NAMALWA (cell line): Measurements from ENCODE around the gene TMCO4.
"Not testable (repeated sequence)": the region's sequence is repeated elsewhere in the genome, so short reads cannot be mapped to it uniquely, and the experiment has no call there.

Experiments
- DNase-seq: peaks from one replicate; pipeline ENCODE4 v3.0.0-alpha.2; 2015; ENCODE audit warnings: low spot score

TMCO4 gene

DNA sequence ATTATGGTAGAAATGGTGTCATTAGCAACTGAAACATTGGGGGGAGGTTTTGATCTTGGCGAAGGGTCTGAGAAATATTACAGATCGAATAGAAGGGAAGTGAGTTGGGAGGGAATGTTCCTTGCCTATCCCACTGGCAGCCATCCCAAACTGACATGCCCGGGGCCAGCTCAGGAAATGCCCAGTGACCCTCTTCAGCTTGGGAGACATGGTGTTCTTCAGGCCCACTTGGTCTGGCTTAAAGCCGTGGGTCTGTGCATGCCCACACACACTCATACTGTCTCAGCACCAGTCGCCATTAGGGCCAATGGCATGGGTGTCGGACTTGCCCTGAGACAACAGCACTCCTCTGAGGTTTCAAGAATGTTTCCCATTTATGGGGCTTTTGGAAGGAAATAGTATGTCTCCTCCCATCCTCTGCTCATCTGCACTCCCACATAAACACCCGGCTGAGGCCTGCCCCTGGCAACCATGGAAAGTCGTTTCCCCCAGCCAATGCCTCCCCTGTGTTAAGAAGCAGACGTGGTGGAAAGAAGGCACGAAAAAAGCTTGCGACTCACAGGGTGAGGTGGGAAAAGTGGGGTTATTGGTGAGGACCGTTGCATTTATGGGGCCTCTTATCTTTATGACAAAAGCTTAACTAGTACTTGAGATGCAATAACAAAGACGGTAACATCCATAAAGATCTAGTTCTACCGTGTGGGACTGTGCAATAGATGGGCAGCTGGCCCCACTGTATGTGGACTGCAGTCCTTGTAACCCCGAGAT lies 13.3 kb upstream of the TMCO4 start:
- DNase-seq = no peak

DNA sequence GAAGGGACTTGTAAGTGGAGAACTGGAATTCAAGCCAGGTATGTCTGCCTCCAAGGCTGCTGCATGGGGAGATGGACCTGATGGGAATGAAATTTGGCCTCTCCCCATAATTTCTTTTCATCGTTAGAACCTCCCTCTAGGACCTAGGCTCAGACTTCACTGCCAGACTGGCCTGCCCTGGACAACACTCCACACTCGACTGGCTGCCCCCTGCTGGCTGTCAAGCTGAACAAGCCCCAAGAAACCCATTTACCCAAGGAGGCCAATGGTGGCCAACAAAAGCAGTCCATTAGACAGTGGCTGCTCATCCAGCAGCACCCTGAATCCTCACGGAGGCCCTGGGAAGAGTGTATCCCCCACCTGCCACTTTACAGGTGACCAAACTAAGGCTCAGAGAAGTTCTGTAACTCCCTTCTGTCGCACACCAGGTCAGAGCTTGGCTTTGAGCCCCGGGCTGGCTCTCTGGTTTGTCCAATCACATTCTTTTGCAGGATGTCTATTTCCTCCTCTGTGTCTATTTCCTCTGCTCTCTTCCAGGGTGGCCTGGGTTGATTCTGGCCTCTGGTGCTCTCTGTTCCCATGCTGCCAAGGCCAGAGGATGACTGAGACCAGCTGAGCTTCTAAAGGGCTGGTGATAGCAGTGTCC lies 11.6 kb upstream of the TMCO4 start:
- peak; percentile 45 for DNase-seq

DNA sequence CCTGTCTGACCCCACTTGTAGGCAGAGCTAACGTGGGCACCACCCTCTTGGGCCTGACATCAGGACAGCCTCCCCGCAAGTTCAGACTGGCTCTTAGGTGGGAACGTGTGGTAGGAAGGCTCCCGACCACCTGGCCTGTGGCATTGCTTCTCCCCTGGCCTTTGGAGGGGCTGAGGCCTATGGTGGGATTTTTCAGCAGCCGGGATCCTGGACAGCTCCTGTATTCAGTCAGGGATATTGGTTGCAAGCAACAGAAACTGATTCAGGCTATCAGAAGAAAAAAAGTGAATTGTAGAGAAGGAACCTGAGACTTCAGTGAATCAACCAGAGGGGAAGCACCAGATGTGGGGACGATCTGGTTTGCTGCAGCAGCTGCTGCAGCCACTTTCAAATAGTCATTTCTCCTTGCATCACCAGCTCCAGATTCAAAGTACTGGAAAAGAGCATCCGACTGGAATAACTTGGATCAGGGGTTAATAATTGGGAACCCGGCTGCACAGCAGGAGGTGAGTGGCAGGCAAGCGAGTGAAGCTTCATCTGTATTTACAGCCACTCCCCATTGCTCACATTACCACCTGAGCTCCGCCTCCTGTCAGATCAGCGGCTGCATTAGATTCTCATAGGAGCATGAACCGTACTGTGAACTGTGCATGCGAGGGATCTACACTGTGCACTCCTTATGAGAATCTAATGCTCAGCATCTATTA lies 9.5 kb upstream of the TMCO4 start:
- DNase-seq = no peak

DNA sequence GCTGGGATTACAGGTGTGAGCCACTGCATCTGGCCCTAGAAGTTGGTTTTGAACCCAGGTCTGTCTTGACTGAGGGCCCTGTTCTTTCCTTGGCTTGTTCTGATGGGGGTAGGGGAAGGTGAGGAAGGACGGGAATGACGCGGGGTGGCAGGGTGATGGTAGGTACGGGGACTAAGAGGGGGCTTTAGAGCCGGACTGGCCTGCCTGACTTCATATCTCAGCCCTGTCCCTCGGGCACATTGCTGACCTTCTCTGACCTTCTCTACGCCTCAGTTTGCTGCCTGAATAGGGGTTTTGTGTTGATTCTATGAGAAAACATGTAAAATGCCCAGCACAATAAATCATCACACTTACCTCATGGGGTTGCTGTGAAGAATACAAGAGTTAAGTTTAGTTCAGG lies 8.6 kb upstream of the TMCO4 start:
- DNase-seq = no peak

DNA sequence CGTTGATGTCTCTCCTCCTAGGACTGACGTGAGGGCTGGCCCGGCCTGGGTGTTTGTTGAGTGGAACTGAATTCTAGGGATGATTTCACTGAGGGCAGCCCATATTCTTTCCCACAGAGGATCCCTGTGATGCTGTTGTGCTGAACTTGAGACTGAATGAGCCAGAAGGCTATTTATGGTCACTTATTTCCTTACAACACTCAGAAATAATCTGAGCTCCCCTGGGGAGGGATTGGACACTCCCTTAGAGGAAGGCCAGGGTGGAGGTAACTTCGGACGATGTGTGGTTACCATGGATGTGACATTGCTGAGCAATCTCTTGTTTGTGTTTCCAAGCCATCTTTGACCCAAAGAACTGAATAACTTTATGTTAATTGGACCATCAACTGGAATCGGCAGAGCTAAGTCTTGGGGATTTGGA lies 5.1 kb upstream of the TMCO4 start:
- no peak for DNase-seq

DNA sequence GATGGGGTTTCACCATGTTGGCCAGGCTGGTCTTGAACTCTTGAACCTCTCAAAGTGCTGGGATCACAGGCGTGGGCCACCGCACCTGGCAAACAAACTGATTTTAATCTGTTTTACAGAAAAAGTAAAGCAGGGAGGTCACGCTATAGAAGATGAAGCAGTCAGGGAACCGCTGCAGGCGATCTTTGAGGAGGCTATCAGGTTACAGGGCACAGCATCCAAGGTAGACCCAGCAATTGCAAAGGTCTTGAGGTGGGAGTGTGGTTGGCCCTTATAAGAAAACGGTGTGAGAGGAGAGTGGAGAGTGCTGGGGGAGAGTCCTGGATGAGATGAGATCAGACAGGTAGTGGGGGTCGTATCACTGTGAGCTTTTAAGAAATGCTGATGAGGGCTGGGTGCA lies 2.6 kb upstream of the TMCO4 start:
- no peak for DNase-seq

DNA sequence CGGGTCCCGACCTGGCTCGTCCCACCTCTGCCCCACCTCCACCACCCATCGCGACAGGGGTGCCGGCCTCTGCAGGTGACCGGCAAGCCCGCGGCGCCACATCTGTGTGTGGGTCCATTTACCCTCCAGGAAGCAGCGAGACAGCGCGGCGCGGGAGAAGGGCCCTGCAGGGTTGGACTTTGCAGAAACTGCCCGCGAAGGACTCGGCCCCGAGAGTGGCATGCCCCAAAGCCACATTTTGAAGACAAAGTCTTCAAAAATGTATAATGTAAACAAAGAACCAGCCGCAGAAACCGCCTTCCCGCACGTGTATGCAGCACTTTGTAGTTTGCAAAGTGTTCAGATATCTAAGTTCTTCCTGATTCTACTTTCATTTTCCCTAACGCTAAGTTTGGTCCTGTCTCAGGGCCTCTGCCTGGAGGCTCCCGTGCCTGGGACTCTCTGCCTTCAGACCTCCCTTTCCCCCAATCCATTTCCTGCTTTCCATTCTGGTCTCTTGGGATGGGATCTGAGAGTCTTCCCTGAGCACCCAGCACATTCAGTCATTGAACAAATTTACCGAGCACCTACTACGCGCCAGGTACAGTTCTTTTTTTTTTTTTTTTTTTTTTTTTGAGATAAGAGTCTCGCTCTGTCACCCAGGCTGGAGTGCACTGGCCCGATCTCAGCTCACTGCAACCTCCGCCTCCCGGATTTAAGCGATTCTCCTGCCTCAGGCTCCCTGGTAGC lies 524 bp upstream of the TMCO4 start:
- peak; percentile 44 for DNase-seq

DNA sequence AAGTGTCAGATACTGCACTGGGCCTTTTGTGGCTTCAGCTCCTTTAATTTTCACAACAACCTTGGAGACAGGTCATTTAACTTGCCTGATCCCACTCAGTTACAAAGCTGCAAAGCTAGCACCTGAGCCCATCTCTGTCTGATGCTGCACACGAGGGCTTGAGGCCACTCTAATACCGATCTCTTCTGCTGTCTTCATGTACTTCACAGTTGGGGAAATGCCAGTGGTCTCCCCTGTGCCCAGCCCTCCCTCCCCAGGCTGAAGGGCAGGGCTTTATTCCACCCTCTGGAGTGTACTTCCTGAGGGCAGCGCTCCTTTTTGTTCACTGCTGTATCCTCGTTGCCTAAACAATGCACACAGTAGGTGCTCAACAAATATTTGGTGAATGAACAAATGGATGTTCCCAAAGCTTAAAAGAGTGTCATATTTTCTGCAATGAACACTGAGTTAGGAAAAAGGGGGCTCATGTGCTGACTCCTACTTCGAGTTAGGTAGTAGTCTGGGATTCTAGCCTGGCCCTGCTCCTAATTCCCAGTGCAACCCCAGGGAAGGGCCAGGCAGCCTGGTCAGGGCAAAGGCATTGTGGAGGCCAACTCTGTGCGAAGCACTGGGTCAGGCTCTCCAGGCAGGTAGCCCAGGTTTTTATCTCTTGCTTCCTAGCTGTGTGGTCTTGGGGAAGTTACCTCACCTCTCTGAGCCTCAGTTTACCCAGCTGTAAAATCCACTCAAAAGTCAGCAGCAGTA lies 1.1 kb downstream of the TMCO4 start:
- DNase-seq = no peak

DNA sequence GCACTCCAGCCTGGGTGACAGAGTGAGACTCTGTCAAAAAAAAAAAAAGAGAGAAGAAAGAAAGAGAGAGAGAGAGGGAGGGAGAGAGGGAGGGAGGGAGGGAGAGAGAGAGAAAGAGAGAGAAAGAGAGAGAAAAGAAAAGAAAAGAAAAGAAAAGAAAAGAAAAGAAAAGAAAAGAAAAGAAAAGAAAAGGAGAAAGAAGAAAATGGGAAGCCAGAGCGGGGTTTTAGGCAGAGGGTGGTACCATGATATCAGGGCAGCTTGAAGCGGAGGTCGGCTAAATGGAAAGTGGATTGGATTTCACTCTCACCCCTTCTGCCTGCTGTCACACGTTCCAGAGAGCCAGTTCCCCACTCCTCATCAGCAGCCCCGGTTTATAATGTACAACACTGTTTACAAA lies 1.9 kb downstream of the TMCO4 start:
- DNase-seq = no peak

DNA sequence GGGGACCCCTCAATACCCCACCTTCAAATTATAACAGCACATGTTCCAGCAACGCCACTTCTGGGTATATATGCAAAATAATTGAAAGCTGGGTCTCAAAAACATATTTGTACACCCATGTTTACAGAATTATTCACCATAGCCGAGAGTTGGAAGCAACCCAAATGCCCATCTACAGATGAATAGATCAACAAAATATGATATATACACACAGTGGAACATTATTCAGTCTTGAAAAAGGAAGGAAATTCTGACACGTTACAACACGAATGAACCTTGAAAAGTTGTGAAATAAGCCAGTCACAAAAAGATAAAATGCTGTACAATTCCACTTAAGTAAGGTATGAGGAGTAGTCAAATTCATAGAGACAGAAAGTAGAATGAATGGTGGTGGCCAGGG lies 5.1 kb downstream of the TMCO4 start:
- no peak for DNase-seq

DNA sequence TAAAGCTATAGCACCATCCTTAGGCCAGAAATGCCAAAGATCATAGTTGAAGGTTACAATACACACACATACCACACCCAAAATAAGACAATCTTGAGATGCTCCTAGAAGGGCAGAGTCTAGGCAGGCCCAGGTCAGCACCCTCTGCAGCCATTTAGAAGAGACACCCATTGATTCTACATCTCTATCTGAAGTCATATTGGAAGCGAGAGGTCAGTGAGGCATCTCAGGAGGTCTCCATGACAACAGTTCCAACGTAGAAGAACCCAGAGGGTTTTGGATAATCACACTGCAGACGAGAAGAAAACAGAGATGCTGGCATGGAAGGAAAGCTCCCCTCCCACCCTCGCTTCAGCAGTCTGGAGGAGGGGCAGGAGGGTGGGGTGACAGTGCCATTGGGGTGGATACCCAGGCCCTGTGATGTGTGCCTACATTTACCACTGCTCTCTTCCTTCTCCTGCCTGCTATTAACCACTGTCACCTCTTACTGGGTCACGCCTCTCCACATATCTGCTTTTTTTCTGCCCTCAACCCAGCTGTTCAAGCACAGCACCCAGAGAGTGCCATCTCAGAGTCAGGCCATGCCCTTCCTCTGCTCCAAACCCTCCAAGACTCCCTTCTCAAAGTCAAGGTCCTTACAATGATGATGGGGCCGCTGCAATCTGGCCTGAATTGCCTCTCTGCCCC lies 6.2 kb downstream of the TMCO4 start:
- DNase-seq = no peak

DNA sequence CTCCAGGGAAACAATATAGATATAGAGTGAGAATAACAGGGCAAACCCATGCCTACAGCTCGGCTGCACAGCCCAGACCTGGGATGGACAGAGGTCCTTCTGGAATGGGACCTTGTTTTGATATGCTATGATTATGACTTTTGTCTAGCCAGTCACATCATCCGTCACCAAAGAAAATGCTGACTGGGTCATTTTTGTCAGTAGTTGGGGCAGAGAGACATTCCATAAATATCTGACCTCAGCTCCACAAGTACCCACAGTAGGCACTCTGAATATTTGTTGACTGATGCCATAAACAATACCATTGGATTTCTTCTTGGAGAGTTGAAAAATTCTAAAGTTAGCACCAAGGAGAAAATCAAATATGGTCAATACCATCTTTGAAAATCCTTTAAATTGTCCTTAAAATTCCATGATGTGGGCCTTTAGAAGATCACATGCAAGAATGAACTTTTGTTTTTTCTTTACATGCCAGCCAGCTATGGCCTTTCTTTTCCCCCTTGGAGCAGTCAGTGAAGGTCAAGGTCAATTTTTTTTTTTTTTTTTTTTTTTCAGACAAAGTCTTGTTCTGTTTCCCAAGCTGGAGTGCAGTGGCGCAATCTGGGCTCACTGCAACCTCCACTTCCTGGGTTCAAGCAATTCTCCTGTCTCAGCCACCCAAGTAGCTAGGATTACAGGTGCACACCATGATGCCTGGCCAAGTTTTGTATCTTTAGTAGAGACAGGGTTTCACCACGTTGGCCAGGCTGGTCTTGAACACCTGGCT lies 7.3 kb downstream of the TMCO4 start:
- DNase-seq = no peak

DNA sequence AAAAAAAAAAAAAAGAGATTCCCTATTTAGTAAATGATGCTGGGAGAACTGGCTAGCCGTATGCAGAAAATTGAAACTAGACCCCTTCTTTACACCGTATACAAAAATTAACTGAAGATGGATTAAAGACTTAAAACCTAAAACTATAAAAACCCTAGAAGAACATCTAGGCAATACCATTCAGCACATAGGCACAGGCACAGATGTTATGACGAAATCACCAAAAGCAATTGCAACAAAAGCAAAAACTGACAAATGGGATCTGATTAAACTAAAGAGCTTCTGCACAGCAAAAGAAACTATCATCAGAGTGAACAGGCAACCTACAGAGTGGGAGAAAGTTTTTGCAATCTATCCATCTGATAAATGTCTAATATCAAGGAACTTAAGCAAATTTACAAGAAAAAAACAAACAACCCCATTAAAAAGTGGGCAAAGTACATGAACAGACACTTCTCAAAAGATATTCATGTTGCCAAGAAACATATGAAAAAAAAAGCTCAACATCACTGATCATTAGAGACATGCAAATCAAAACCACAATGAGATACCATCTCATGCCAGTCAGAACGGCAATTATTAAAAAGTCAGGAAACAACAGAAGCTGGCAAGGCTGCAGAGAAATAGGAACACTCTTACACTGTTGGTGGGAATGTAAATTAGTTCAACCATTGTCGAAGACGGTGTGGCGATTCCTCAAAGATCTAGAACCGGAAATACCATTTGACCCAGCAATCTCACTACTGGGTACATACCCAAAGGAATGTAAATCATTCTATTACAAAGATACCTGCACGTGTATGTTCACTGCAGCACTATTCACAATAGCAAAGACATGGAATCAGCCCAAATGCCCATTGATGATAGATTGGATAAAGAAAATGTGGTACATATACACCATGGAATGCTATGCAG lies 9.4 kb downstream of the TMCO4 start:
- DNase-seq = not testable (repeated sequence)

DNA sequence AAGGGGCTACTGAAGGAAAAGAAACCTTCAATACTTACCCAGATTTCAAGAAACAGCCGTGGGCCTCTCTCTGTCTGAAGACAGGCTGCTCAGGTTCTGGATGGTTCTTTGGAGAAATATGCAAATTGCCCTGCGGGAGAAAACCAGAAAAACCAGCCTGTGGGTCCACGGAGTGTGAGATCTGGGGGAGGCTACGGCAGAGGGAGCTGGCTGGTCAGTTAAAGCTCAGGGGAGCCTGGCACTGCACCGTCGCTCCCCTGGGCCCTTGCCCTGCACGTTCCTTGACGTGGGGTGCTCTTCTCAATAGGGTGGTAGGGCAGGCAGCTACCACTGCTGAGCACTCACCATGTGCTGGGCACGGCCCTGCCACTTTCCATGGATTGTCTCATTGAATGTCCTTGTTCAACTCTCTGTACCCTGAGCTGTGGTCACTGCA lies 12.7 kb downstream of the TMCO4 start:
- no peak for DNase-seq

DNA sequence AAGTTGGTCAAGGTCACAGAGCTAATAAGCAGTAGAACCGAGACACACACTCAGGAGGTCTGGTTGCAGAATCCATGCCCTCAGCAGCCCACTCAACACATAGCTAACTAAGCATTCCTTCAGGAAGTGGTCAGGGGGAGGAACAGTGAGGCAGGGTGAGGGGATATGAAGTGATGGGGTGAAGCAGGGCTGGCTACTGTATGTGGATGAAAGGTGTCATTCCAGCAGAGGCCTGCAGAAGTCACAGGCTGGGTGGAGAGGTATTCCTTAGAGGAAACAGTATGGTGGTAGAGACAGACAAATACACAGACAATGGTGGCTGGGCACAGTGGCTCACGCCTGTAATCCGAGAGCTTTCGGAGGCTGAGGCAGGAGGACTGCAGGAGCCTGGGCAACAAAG lies 14.1 kb downstream of the TMCO4 start:
- DNase-seq = no peak

DNA sequence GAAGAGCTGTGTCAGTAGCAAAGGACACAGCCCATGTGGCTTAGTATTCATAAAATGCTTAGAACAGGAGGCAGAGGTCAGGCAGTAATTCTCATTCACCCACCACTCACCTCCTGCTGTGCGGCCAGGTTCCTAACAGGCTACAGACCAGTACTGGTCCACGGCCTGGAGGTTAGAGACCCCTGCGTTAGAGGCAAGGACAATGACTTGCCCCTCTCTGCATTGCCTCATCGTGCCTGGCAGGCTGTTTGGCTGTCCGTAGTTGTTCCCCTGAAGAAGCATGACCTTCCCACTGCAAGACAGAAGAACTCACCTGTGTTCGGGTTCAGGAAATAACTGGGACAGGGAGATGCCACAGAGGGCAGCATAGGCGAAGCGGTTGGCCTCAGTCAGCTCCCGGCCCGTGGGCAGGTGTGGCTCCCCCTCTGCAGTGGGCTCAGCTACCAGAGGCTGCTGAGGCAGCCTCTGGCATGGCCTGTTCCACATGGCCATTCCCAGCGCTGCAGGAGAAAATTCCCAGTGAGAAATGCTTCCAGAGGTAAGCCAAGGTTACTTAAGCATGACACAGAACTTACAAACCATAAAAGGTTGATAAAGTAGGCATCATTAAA lies 19.3 kb downstream of the TMCO4 start:
- no peak for DNase-seq

DNA sequence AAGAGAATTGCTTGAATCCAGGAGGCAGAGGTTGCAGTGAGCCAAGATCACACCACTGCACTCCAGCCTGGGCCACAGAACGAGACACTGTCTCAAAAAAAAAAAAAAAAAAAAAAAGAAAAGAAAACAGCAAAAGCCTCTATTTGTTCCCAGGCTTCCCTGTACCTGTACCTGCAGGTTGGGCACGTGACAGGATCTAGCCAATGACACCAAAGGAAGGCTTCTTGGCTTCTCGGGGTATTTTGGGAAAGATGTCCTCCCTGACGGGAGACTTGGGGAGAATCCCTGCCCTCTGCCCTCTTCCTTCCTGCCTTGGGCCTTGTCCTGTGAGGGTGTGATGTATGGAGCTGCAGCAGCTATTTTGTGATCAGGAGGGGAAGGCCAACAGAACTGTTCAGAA lies 22.8 kb downstream of the TMCO4 start:
- DNase-seq = no peak

DNA sequence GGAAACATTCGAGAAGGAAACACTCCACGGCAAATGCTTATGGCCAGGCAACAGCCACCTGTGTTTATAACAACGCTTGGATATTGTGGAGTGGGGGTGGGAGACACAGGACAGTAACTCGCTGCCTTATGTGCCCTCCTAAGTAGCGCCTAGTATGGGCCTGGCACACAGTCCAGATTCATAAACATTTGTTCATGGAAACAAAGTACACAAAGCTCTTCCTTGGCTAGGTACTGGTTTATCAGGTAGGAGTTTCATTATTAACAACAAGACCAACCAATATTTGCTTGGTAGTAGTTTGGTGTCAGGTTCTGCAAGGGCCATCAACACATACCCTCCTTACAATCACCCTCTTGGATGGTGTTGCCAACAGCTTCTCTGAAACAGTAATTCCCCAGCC lies 23.4 kb downstream of the TMCO4 start:
- no peak for DNase-seq

DNA sequence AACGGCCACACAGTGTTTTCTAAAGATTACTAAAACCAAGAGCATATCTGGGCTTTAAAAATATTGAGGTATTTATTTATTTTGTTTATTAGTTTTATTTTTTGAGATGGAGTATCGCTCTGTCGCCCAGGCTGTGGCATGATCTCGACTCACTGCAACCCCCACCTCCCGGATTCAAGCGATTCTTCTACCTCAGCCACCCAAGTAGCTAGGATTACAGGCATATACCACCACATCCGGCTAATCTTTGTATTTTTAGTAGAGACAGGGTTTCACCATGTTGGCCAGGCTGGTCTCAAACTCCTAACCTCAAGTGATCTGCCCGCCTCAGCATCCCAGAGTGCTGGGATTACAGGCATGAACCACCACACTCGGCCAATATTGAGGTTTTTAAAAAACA lies 23.9 kb downstream of the TMCO4 start:
- no peak for DNase-seq
